DMS53 treated with DMSO at 0.1 percent for 48 hours (cell line): ENCODE data around the gene SFN.
"Not testable (repeated sequence)": the region's sequence is repeated elsewhere in the genome, so short reads cannot be mapped to it uniquely, and the experiment has no call there.

Experiments
- DNase-seq: peaks from one replicate; lab custom pipeline; 2025; ENCODE audit not compliant: unreplicated experiment; lab: John Stamatoyannopoulos, UW

The SFN gene

DNA sequence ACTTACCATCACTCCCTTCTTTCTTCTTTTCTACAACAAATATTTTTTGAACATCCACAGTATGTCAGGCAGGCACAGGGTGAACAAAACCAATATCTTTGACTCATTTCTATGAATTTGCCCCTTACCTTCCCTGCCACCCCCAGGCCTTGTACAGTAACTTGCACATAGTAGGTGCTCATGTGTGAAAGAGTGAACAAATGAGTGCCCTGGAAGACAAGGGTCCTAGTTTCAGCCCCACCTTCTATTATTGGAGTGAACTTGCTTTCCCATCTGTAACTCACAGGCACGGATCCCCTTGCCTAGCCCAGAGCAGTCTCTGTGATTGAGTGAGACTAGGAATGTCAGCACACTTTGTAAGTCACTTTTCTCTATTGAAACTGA is 23.6 kb upstream of the SFN start:
- no peak for DNase-seq

- DNase-seq: no peak
These were observed 23.2 kb upstream of the SFN start for GRCh38 chr1:26839779-26840178.

DNA sequence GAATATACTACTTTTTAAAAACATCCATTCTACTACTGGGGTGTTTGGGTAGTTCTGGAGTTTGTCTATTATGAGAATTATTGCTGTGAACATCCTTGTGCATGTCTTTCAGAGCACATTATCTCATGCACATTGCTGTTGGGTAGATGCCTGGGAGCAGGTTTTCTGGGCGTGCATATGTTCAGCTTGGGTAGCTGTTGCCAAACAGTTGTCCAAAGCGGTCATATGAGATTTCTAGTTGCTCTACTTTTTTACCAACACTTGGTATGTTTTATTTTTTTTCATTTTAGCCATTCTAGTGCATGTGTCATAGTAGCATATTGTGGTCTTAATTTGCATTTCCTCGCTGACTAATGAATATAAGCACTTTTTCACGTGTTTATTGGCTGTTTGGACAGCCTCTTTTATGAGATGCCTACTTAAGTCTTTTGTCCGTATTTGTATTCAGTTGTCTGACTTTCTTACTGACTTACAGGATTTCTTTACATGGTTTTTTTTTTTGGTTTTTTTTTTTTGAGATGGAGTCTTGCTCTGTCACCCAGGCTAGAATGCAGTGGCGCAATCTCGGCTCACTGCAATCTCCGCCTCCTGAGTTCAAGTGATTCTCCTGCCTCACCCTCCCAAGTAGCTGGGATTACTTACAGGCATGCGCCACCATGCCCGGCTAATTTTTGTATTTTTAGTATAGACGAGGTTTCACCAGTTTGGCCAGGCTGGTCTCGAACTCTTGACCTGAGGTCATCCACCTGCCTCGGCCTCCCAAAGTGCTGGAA is 18.3 kb upstream of the SFN start:
- DNase-seq: no peak

- DNase-seq: not testable (repeated sequence)
These were observed 15.1 kb upstream of the SFN start for GRCh38 chr1:26847826-26848225.

DNA sequence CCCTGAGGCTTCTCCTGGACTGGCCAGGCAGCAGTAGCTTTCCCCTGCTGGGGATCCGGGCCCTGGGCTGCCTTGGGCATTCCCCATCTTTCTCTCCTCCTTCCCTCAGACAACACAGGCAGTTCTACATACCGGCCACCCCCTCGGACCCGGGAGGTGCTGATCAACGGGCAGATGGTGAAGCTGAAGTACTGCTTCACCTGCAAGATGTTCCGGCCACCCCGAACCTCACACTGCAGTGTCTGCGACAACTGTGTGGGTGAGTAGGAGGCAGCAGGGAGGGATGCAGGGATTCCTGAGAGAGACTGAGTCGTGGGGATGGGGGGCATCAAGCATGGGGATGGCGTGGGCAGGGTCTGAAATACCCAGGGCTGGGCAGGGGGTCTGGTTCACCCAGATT is 14.4 kb upstream of the SFN start:
- no peak for DNase-seq

DNA sequence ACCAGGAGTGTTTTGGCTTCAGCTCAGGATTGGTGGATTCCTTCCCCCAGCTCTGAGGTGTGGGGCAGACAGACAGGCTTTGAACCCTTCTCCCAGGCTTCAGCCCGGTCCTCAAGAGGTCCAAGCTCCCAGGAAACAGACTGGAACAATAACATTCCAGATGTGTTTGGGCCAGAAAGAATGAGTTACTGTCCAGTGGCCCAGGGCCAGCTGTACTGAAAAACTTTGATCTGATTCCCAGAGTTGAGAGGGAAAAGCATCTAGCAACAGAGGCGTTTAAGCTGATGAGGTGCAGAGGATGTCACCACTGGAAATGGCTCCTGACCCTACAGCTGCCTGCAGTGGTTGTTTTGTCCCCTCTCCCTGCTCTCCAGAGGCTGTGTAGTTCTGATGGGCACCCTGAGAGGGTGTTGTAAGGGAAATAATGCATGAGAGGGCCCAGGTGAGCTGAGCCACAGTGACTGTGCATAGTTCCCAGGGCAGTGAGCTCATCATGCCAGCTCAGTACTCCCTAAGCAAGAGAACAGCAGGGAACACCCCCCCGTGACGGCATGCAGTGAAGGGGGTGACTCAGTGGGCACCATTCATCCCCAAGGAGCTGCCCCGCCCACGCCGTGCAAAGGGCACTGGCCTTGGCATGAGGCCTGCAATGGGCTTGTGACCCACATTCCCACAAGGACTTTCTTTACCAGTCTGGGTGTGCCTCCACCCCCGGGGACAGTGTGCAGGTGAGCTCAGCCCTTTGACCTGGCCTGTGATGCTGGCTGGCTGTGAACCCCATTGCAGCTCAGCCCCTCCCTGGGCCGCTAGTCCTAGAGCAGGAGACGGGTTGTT is 13.8 kb upstream of the SFN start:
- DNase-seq: no peak

DNA sequence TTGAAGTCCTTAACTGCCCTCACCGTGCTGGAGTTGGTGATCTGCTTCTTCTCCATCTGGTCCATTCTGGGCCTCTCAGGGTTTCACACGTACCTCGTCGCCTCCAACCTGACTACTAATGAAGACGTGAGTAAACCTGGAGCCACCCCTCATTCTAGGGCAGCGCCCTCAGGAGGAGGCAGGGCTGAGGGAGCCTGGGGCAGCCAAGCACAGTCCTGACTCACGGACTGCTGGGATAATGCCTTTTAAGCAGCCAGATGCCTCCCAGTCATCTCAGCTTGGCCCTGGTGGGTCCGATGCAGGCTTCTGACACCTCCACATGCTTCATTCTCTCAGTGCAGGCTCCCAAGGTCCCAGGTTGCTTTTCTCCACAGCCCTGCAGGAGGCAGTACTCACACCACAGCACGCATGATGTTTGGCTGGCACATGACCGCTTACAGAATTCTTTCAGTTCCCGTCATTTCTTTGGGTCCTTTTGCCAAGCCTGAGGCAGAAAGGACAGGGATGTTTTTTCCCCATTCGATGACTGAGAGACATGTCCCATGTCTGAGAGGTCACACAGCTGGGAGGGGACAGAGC is 11.8 kb upstream of the SFN start:
- DNase-seq: no peak

- no peak for DNase-seq
These were observed 10.2 kb upstream of the SFN start for GRCh38 chr1:26852701-26853100.

DNA sequence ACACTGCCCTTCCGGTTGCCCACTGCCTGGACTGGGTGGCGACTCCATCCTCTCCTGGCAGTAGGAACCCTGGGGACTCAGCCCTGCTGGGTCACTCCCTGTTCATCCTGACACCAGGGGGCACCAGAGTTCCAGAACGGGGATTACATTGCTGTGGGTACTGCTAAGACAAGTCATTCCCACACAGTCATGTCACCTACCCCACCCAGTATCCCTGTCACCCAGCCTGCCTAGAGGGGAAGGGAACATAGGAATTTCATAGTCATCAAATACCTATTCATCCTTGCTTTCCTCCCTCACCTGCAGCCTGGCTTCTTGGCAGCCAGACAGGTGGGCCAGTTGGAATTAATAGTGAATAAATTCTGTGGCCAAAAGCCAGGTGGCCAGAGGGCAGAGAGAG is 9.8 kb upstream of the SFN start:
- peak; percentile 78 for DNase-seq

DNA sequence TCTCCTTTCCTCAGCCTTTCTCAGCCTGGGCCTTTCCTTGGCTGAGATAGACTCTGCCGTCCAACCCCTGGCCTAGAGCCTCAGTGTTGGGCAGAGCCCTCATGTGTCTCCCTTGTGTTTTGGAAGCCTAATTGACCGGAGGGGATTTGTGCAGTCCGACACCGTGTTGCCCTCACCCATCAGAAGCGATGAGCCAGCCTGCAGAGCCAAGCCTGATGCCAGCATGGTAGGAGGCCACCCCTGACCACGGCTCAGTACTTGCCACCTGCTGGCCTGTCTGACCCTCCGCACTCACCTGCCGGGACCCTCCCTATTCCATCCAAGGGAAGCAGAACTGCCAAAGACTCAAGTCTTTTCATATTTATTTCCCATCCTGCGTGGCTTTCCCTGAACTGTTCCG is 9.3 kb upstream of the SFN start:
- DNase-seq: no peak

DNA sequence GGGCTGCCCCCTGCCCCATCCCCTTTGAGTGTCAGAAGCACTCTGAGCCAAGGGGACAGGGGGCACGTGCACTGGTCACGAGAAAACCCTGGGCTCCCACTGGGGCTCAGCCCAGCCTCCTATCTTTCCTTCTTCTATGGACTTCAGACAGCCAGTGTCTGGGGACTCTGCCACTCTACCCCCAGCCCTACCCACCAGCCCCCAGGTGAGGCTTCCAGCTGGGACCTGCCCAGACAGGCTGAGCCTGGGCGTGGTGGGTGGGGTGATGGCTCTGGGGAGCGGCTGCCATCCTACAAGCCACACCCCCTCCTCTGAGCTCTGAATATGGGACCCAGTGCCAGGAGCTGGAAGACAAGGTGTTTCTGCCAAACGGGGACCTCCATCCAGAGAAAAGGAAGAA is 8.0 kb upstream of the SFN start:
- no peak for DNase-seq

DNA sequence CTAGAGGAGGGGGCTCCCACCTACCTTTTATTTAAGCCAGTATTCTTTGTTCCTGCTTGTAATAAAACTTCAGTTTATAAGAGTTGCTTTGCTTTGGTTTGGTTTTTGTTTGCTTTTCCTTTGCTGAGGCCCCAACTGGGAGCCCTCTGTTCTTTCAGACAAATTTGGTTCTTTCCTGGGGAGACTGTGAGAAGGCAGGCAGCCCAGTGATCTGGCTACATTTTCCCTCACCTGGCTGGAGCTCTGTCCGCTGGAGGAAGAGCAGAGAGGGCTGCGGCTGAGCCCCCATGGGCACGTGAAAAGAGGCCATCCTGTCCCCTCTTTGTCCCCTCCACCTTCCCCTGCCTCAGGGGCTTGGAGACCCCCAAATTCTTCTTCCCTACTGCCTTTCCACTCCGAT is 7.3 kb upstream of the SFN start:
- no peak for DNase-seq

DNA sequence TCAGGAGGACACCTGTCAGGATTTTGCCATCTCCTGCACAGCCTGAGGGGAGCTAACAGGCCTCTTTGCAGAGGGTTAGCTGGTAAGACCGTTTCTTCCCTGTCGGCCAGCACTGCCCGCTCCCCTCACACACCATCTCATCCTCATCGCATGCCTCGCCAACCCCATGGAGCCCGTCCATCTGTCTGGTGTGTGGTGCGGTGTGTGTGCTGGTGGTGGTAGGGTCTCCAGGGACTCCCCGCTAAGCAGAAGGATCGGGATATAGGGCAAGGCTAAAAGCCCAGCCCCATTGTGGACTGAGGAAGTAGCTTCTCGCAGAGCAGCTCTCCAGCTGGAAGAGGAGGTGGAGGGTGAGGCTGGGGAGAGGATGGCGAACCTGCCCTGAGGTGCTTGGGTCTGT is 6.8 kb upstream of the SFN start:
- DNase-seq: no peak

DNA sequence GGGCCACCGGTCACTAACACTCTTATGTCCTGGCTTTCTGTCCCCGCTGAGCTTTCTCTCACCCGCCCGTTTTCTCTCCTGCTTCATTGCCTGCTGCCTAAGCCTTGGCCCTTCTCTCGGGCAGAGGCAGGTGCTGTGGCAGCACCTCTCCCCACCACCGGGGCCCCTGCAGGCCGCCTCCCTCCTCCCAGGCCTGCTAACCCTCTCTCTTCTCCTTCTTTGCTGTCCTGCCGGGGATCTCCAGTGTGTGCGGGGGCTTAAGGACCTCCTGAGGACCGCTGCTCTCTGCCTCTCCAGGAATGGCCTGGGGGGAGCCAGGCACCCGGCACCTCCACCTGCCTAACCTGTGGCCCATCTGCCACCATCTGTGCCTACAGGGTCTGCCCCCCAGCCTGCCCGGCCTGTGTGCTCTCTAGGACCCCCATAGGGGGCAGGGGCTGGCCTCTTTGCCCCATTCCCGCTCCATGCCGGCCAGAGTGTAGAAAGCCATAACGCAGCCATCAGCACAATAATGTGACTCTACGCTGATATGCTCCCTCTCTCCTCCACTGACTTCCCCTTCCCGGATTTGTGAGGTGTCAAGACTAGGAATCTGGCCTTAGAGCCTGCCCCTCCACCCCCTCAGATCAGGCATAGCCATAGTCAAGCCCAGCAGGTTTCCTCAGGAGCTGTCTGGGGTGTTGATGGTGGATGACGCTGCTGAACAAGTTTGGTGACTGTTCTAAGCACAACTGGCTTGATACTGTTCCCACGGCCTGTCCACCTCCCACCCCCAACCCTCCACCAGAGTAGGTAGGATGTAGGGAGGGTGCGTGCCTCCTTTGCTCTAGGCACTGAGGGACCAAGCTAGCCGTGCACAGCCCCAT is 6.1 kb upstream of the SFN start:
- no peak for DNase-seq

DNA sequence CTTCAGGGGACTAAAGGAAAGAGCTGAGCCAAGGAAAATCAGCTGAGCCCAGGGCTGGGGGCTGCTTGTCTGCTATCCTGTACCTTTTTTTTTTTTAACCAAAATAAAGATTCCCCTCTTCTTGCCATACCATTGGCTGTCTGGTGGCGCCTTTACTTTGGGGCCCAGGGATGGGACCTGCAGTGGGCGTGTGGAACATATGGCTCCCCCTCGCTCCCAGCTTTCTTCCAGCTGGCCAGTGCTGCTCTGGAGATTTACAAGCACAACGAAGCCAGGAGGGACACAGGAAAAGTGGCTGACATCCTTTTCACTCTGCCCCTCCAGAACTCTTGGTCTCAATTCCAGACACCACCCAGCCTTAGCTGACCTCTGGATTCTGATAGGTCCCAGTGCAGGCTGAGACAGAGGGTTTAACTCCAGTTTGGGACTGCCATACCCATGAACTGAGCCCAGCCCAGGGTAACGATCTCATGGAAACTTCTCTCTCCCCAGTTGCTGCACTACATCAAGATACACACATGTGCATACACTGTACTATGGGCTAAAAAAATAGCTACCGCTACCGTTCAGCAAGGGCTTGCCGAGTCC is 5.4 kb upstream of the SFN start:
- DNase-seq: no peak

DNA sequence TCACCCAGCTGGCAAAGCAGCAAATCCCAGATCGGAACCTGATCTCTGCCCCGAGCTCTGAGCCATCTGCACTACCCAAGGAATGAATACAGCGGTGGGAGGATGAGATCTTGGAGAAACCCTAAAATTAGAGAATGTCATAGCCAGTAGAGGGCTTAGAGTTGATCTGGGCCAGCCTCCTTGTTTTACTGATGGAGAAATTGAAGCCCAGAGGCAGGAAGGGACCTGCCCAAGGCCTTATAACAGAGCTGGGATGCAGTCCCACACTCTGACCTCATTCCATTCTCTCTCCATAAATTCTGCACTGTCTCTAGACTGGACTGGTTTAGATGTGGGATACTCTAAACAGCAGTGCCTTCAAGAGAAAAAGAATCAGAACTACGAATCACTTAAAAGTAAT is 4.8 kb upstream of the SFN start:
- DNase-seq: no peak

- no peak for DNase-seq
These were observed 3.9 kb upstream of the SFN start for GRCh38 chr1:26858891-26859640.

GRCh38 chr1:26861286-26861701 is 1.7 kb upstream of the SFN start:
- DNase-seq: no peak

- DNase-seq: no peak
These were observed 1.0 kb upstream of the SFN start for GRCh38 chr1:26861889-26862378.

DNA sequence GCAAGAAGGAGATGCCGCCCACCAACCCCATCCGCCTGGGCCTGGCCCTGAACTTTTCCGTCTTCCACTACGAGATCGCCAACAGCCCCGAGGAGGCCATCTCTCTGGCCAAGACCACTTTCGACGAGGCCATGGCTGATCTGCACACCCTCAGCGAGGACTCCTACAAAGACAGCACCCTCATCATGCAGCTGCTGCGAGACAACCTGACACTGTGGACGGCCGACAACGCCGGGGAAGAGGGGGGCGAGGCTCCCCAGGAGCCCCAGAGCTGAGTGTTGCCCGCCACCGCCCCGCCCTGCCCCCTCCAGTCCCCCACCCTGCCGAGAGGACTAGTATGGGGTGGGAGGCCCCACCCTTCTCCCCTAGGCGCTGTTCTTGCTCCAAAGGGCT is 732 bp downstream of the SFN start:
- DNase-seq: no peak
